Tibial nerve (tissue), 4 donors: Measurements from ENCODE around the gene CYTH1.

Experiments used
- EP300 ChIP-seq, 2 donors: sonication (generic); formaldehyde crosslinking; IDR thresholded peaks; one replicate each; pipeline ENCODE4 v1.6.1; 2017; ENCODE audit warnings: antibody characterized with exemption in 2 of 2, mild to moderate bottlenecking in 1 of 2
- POLR2A ChIP-seq, 2 donors: fragments of 450-650 bp; IDR thresholded peaks; one replicate each; pipeline ENCODE4 v1.6.1; 2017; ENCODE audit warnings: antibody characterized with exemption in 2 of 2, mild to moderate bottlenecking in 2 of 2, moderate library complexity in 2 of 2
- TF ChIP-seq, protein P1 (sequence below), 5 experiments: fragments of 200-600 bp in 3 of 5; fragments of 450-650 bp in 2 of 5; sonication (generic) in 3 of 5; IDR thresholded peaks; one replicate each; pipeline ENCODE4 v1.5.1; 2016 to 2019; ENCODE audit warnings: antibody characterized with exemption in 5 of 5, mild to moderate bottlenecking in 3 of 5, moderate library complexity in 2 of 5

GRCh38 chr17:78678711-78679110 lies 103.4 kb downstream of the CYTH1 start:
- TF ChIP-seq, protein P1, sequence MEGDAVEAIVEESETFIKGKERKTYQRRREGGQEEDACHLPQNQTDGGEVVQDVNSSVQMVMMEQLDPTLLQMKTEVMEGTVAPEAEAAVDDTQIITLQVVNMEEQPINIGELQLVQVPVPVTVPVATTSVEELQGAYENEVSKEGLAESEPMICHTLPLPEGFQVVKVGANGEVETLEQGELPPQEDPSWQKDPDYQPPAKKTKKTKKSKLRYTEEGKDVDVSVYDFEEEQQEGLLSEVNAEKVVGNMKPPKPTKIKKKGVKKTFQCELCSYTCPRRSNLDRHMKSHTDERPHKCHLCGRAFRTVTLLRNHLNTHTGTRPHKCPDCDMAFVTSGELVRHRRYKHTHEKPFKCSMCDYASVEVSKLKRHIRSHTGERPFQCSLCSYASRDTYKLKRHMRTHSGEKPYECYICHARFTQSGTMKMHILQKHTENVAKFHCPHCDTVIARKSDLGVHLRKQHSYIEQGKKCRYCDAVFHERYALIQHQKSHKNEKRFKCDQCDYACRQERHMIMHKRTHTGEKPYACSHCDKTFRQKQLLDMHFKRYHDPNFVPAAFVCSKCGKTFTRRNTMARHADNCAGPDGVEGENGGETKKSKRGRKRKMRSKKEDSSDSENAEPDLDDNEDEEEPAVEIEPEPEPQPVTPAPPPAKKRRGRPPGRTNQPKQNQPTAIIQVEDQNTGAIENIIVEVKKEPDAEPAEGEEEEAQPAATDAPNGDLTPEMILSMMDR (IDR thresholded peaks at IDR 0.05): no peak
- TF ChIP-seq POLR2A (IDR thresholded peaks at IDR 0.05) (no peak), EP300 (IDR thresholded peaks at IDR 0.05) (no peak)
